Erythroblast (primary cell): ENCODE results near the gene TRIM37.
"Not testable (repeated sequence)": the region's sequence is repeated elsewhere in the genome, so short reads cannot be mapped to it uniquely, and the experiment has no call there.

Experiments
- DNase-seq, 2 experiments: peaks; one replicate each; lab custom pipeline; 2025; lab: John Stamatoyannopoulos, UW
- GATA1 ChIP-seq: IDR thresholded peaks from 2 replicates; pipeline ENCODE4 v1.6.1; 2011; ENCODE audit warnings: low read depth, mild to moderate bottlenecking, control low read depth, low read length, moderate library complexity
- POLR2A ChIP-seq: IDR thresholded peaks from 2 replicates; pipeline ENCODE4 v1.6.1; 2011; ENCODE audit warnings: mild to moderate bottlenecking, low read length

Gene TRIM37

GRCh38 chr17:59097876-59098275 lies 8.8 kb downstream of the TRIM37 start:
- TF ChIP-seq GATA1 (no peak), POLR2A (no peak)
- DNase-seq: no peak

GRCh38 chr17:59094861-59095530 lies 11.7 kb downstream of the TRIM37 start:
- TF ChIP-seq POLR2A: no peak
- no peak for TF ChIP-seq GATA1
- DNase-seq: no peak

DNA sequence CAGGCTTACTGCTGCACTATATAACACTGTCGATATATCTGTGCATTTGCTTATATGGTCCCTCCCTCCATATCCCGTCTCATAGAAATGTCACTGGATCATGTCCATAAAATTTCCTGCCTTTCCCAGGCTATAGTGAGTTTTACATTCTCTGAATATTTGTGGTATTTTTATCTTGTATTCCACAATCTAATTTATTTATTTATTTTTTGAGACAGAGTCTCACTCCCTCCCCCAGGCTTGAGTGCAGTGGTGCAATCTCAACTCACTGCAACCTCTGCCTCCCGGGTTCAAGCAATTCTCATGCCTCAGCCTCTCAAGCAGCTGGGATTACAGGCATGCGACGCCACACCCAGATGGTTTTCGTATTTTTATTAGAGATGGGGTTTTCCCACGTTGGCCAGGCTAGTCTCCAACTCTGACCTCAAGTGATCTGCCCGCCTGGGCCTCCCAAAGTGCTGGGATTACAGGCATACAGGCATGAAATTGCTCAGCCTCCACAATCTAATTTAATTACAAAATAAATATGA lies 12.9 kb downstream of the TRIM37 start:
- TF ChIP-seq POLR2A: no peak
- TF ChIP-seq GATA1: no peak

DNA sequence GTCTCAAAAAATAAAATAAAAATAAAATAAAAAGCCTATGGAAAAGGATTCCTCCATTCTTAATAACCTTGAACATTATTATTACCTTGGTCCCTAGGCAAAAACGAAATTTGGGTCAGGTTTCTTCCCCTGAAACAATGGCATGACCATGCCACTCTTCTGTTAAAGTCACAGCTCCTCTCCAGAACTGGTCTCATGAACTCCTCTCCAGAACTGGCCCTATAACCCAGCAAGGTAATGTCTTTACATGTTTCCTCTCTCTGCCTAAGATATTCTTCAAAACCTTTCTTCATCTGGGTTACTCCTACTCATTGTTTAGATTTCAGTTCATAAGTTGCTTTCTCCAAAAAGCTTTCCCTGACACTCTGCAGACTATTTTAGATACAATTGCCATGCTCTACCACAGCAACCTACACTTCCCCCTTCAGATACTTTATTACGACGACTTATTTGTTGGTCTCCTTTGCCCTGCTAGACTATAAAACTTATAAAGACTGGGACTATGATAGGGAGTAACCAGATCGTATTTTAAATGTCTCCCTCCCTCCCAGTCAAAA lies 13.5 kb downstream of the TRIM37 start:
- TF ChIP-seq GATA1 (no peak), POLR2A (no peak)
- no peak for DNase-seq

More for the DNA sequence above, 12.9 kb downstream of the TRIM37 start:
- DNase-seq: no peak

- DNase-seq: not testable (repeated sequence)
Measured at GRCh38 chr17:59090593-59090992, 16.1 kb downstream of the TRIM37 start.

- TF ChIP-seq GATA1 (no peak), POLR2A (no peak)
Measured at GRCh38 chr17:59084154-59084553, 22.5 kb downstream of the TRIM37 start.

DNA sequence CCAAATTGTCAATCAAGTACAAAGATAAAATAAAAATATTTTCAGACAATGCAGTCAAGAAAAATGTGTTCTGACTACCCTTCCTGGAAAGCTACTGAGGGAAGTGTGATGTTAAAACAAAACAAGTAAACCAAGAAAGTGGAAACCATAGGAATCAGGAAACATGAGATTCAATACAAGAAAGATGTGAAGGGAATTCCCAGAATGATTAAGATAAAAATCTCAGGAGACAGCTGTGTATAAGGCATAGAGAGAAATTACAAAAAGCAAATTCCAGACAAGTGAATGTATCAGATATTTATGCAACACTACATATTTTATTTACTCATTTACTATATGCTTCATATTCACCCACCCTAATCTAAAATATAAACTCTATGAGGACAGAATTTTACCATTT lies 32.2 kb downstream of the TRIM37 start:
- TF ChIP-seq GATA1 (no peak), POLR2A (no peak)
- no peak for DNase-seq

More at GRCh38 chr17:59084154-59084553, 22.5 kb downstream of the TRIM37 start:
- no peak for DNase-seq

GRCh38 chr17:59073972-59074371 lies 32.7 kb downstream of the TRIM37 start:
- DNase-seq: no peak
- no peak for TF ChIP-seq GATA1
- no peak for TF ChIP-seq POLR2A

GRCh38 chr17:59069856-59070255 lies 36.8 kb downstream of the TRIM37 start:
- no peak for DNase-seq
- TF ChIP-seq GATA1: no peak
- TF ChIP-seq POLR2A: no peak

- DNase-seq: no peak
- TF ChIP-seq POLR2A (no peak), GATA1 (no peak)
Measured at GRCh38 chr17:59067756-59068155, 38.9 kb downstream of the TRIM37 start.

DNA sequence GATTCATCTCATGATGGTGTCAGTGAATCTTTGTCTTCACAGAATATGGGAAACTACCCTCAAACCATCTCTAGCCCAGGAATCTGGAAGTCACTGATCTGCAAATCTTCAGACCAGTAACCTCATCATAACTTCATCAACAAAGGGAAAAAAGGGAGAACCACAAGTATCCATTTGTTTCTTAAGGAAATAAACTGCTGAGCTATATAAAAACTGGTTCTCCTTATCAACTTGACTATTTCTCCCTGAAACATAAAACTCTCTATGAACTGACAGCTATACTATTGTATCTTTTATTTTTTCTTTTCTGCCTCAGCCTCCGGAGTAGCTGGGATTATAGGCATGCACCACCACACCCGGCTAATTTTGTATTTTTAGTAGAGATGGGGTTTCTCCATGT lies 39.3 kb downstream of the TRIM37 start:
- no peak for DNase-seq
- TF ChIP-seq GATA1 (no peak), POLR2A (no peak)

GRCh38 chr17:59062509-59062908 lies 44.2 kb downstream of the TRIM37 start:
- no peak for DNase-seq
- TF ChIP-seq POLR2A (no peak), GATA1 (no peak)

- TF ChIP-seq GATA1: no peak
- DNase-seq: no peak
Measured at GRCh38 chr17:59056857-59057256, 49.8 kb downstream of the TRIM37 start.

DNA sequence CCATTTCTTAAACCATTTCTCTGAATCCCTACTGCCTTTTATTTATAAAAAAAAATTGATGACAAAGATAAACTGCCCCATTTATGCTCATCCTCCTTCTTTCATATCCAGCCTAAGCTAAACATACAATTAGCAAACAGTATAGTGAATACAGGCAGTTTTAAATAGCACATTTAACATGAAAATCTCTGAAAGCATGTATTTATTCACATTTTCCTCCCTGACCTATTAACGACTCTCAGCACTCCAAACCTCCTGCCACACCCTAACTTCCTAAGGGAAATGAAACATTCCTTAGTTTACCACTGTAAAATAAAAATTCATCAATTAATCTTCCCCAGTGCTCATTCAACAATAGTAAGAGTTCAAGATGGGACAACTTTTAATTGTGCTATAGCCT lies 56.9 kb downstream of the TRIM37 start:
- TF ChIP-seq POLR2A (no peak), GATA1 (no peak)
- no peak for DNase-seq

DNA sequence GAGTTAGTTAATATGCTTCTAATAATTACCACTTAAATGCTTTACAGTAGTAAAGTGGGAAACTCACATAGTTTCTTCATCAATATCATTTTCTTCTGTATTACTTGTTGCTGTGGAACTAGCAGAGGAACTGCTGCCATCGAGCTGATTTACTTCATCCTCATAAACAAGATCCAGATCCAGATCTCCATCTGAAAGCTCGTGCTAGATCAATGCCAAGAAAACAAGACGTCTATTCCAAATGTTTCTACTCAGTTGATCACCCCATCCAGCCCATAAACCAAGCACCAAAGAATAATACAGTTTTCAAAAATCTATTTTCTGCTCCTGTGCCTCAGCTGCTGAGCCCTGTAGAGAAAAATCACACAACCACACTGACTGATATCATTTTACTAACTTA lies 59.1 kb downstream of the TRIM37 start:
- TF ChIP-seq GATA1 (no peak), POLR2A (no peak)
- no peak for DNase-seq

DNA sequence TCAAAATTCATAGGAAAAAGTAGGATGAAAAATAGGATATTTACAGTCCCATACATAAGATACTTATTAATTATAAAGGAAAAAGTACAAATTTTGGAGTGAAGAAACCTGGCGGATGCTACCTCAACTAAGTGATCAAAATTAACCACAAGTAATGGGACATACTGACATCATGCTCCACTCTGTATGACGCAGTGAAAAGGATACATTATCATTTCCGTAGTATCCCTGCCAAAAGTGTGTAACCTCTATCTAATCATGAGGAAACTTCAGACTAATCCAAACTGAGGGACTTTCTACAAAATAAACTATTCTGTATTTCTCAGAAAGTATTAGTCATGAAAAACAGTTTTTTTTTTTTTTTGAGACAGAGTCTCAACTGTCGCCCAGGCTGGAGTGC lies 60.5 kb downstream of the TRIM37 start:
- DNase-seq: peak in 1 of 2 experiments; percentile 27
- no peak for TF ChIP-seq POLR2A
- TF ChIP-seq GATA1: no peak
